H9 (cell line): ENCODE measurements around the gene ACVR1. TPM values are rescaled to one million over a fixed set of nuclear protein-coding genes. Genes with fewer than 3 reads are reported as not detected.

ENCODE experiments used
- DNase-seq: peaks from one replicate; pipeline ENCODE4 v3.0.0-alpha.2; 2017
- H2AFZ ChIP-seq: one replicate; pipeline ENCODE4 v1.6.1; 2013; ENCODE audit warnings: mild to moderate bottlenecking, low read length, control low read depth, moderate library complexity
- H2AK5ac ChIP-seq: 2 replicates; pipeline ENCODE4 v1.6.1; 2013; ENCODE audit warnings: low read length, control low read depth, mixed read lengths; ENCODE audit not compliant: insufficient read length
- H2BK120ac ChIP-seq: one replicate; pipeline ENCODE4 v1.6.1; 2013; ENCODE audit warnings: low read depth, mild to moderate bottlenecking, low read length, control low read depth, inconsistent platforms; ENCODE audit not compliant: poor library complexity, severe bottlenecking
- H2BK12ac ChIP-seq: 2 replicates; pipeline ENCODE4 v1.6.1; 2013; ENCODE audit warnings: low read length, control low read depth, mixed read lengths, low read depth; ENCODE audit not compliant: insufficient read length
- H2BK15ac ChIP-seq: 2 replicates; pipeline ENCODE4 v1.6.1; 2013; ENCODE audit warnings: low read depth, low read length, control low read depth
- H2BK20ac ChIP-seq: one replicate; pipeline ENCODE4 v1.6.1; 2013; ENCODE audit warnings: low read depth, mild to moderate bottlenecking, low read length, control low read depth, inconsistent platforms; ENCODE audit not compliant: poor library complexity, severe bottlenecking
- H2BK5ac ChIP-seq: 2 replicates; pipeline ENCODE4 v1.6.1; 2013; ENCODE audit warnings: low read length, control low read depth, mixed read lengths; ENCODE audit not compliant: insufficient read length
- H3K14ac ChIP-seq: 2 replicates; pipeline ENCODE4 v1.6.1; 2013; ENCODE audit warnings: low read length, control low read depth; ENCODE audit not compliant: insufficient read depth
- H3K18ac ChIP-seq: 2 replicates; pipeline ENCODE4 v1.6.1; 2013; ENCODE audit warnings: low read depth, mild to moderate bottlenecking, mixed read lengths, low read length, control low read depth; ENCODE audit not compliant: insufficient read length
- H3K23ac ChIP-seq: 2 replicates; pipeline ENCODE4 v1.6.1; 2013; ENCODE audit warnings: low read length, control low read depth, mixed read lengths, low read depth; ENCODE audit not compliant: insufficient read length
- H3K23me2 ChIP-seq: 2 replicates; pipeline ENCODE4 v1.6.1; 2013; ENCODE audit warnings: low read depth, mild to moderate bottlenecking, mixed read lengths, low read length, control low read depth; ENCODE audit not compliant: insufficient read length, poor library complexity, severe bottlenecking
- H3K27ac ChIP-seq: 2 replicates; pipeline ENCODE4 v1.5.1; 2013; ENCODE audit warnings: low read length, control low read depth, mixed read lengths, low read depth; ENCODE audit not compliant: insufficient read length
- H3K27me3 ChIP-seq: 2 replicates; pipeline ENCODE4 v1.6.1; 2013; ENCODE audit warnings: low read length, control low read depth, inconsistent platforms; ENCODE audit not compliant: insufficient read depth
- H3K4ac ChIP-seq: 2 replicates; pipeline ENCODE4 v1.6.1; 2013; ENCODE audit warnings: low read depth, mild to moderate bottlenecking, control low read depth, inconsistent platforms, low read length, moderate library complexity
- H3K4me1 ChIP-seq: 2 replicates; pipeline ENCODE4 v1.6.1; 2013; ENCODE audit warnings: low read length, control low read depth, inconsistent platforms; ENCODE audit not compliant: insufficient read depth
- H3K4me2 ChIP-seq: 2 replicates; pipeline ENCODE4 v1.6.1; 2013; ENCODE audit warnings: low read length, control low read depth, mixed read lengths; ENCODE audit not compliant: insufficient read length, insufficient read depth
- H3K56ac ChIP-seq: 2 replicates; pipeline ENCODE4 v1.6.1; 2013; ENCODE audit warnings: low read depth, mild to moderate bottlenecking, mixed read lengths, low read length, control low read depth; ENCODE audit not compliant: insufficient read length
- H3K79me1 ChIP-seq: 2 replicates; pipeline ENCODE4 v1.6.1; 2013; ENCODE audit warnings: low read depth, mild to moderate bottlenecking, moderate library complexity, low read length, control low read depth, inconsistent platforms; ENCODE audit not compliant: insufficient read depth, poor library complexity, severe bottlenecking
- H3K79me2 ChIP-seq: 2 replicates; pipeline ENCODE4 v1.6.1; 2013; ENCODE audit warnings: low read length, control low read depth, inconsistent platforms; ENCODE audit not compliant: insufficient read depth
- H3K9ac ChIP-seq: 2 replicates; pipeline ENCODE4 v1.6.1; 2013; ENCODE audit warnings: low read length, control low read depth, mixed read lengths; ENCODE audit not compliant: insufficient read length; ENCODE audit errors: extremely low read depth
- H3K9me3 ChIP-seq: one replicate; pipeline ENCODE4 v1.6.1; 2013; ENCODE audit warnings: low read depth, low read length, inconsistent platforms; ENCODE audit not compliant: control insufficient read depth
- H3T11ph ChIP-seq: one replicate; pipeline ENCODE4 v1.6.1; 2013; ENCODE audit warnings: mild to moderate bottlenecking, low read length, control low read depth, inconsistent platforms
- H4K20me1 ChIP-seq: one replicate; pipeline ENCODE4 v1.6.1; 2013; ENCODE audit not compliant: control insufficient read depth, insufficient read length, insufficient read depth
- H4K5ac ChIP-seq: 2 replicates; pipeline ENCODE4 v1.6.1; 2013; ENCODE audit warnings: low read depth, mild to moderate bottlenecking, mixed read lengths, low read length, control low read depth; ENCODE audit not compliant: insufficient read length
- H4K8ac ChIP-seq: replicated peaks from 2 replicates; pipeline ENCODE4 v1.6.1; 2013; ENCODE audit warnings: low read length, control low read depth, mixed read lengths, low read depth; ENCODE audit not compliant: insufficient read length
- H4K91ac ChIP-seq: 2 replicates; pipeline ENCODE4 v1.6.1; 2013; ENCODE audit warnings: low read depth, mild to moderate bottlenecking, moderate library complexity, mixed read lengths, low read length, control low read depth; ENCODE audit not compliant: insufficient read length
- H3K27ac Mint-ChIP-seq, 3 experiments: 2 replicates in 2 of 3; 3 replicates in 1 of 3; pipeline ENCODE4 v1.8.0; 2020 to 2021; ENCODE audit warnings: mixed read lengths in 3 of 3, mild to moderate bottlenecking in 1 of 3, moderate library complexity in 1 of 3
- H3K27me3 Mint-ChIP-seq: 2 replicates; pipeline ENCODE4 v1.8.0; 2021; ENCODE audit warnings: low read depth, mild to moderate bottlenecking, moderate library complexity, mixed read lengths
- H3K36me3 Mint-ChIP-seq, 3 experiments: 2 replicates in 2 of 3; 3 replicates in 1 of 3; pipeline ENCODE4 v1.8.0; 2020 to 2021; ENCODE audit warnings: low read depth in 3 of 3, mixed read lengths in 3 of 3; ENCODE audit not compliant: insufficient read depth in 1 of 3
- H3K4me1 Mint-ChIP-seq, 2 experiments: 2 replicates each; pipeline ENCODE4 v1.8.0; 2020; ENCODE audit warnings: mixed read lengths in 2 of 2
- H3K4me3 Mint-ChIP-seq, 2 experiments: 2 replicates in 1 of 2; 3 replicates in 1 of 2; pipeline ENCODE4 v1.8.0; 2020 to 2021; ENCODE audit warnings: mild to moderate bottlenecking in 2 of 2, mixed read lengths in 2 of 2, moderate library complexity in 1 of 2
- H3K9me3 Mint-ChIP-seq, 2 experiments: 2 replicates in 1 of 2; 3 replicates in 1 of 2; pipeline ENCODE4 v1.8.0; 2020; ENCODE audit warnings: mild to moderate bottlenecking in 2 of 2, mixed read lengths in 2 of 2, moderate library complexity in 1 of 2
- WGBS: extraction: QIAGEN DNeasy Blood & Tissue Kit; methylation state at CpG from one replicate; pipeline ENCODE4 v1.1.7; 2013; ENCODE audit warnings: missing lambda C conversion rate, low lambda C conversion rate, mixed read lengths; ENCODE audit not compliant: insufficient read length; ENCODE audit errors: extremely low coverage; 5-methylcytosine and 5-hydroxymethylcytosine counted together
- total RNA-seq: library from RNA; stranded (reverse); gene quantifications from 2 replicates; pipeline ENCODE4 v1.2.1, GENCODE V29; 2021
- TF ChIP-seq, protein P1 (sequence below): fragments of 200-600 bp; sonication (generic); conservative IDR thresholded peaks from 3 replicates; pipeline ENCODE4 v1.8.0; 2021; ENCODE audit warnings: antibody characterized with exemption, mild to moderate bottlenecking

Gene ACVR1
- total RNA-seq, 1 experiment from 2014 or later, result 21.2 TPM

DNA sequence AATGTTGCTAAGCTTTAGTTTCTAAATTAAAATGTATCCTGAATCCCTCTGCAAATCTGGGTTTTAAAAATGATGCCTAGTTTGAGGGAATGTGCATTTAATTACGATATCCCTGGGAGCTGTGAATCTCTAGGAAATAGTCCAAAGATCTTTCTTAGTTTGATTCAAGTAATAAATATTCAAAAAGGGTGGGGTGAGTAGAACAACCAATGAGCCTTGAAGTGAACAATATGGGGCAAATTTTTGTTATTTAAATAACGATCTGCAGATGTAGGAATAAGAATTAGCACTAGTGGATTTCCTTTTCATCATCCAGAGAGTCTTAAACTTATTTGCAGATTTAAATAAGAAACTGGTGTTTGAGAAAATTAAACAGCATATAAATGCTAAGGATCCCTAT lies 106.3 kb downstream of the ACVR1 start:
- no peak overlapping the region for H3K23ac ChIP-seq
- WGBS, result no CpG with 5 or more reads among the region's 2 CpGs
- Mint-ChIP-seq H3K9me3 (no peaks in the 10 kb centered on the region), H3K4me3 (no peak overlapping the region), H3K4me1 (peaks cover 6 to 14% of the 10 kb centered on the region in 2 experiments; a peak in 3 of 4 replicates), H3K27me3 (no peaks in the 10 kb centered on the region), H3K36me3 (peaks cover 5 to 43% (median 31%) of the 10 kb centered on the region in 3 experiments; a peak in 5 of 7 replicates), H3K27ac (no peak overlapping the region)
- no peak overlapping the region for H4K5ac ChIP-seq
- TF ChIP-seq, protein P1, sequence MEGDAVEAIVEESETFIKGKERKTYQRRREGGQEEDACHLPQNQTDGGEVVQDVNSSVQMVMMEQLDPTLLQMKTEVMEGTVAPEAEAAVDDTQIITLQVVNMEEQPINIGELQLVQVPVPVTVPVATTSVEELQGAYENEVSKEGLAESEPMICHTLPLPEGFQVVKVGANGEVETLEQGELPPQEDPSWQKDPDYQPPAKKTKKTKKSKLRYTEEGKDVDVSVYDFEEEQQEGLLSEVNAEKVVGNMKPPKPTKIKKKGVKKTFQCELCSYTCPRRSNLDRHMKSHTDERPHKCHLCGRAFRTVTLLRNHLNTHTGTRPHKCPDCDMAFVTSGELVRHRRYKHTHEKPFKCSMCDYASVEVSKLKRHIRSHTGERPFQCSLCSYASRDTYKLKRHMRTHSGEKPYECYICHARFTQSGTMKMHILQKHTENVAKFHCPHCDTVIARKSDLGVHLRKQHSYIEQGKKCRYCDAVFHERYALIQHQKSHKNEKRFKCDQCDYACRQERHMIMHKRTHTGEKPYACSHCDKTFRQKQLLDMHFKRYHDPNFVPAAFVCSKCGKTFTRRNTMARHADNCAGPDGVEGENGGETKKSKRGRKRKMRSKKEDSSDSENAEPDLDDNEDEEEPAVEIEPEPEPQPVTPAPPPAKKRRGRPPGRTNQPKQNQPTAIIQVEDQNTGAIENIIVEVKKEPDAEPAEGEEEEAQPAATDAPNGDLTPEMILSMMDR, result no peak
- no peaks in the 10 kb centered on the region for H4K20me1 ChIP-seq
- H3T11ph ChIP-seq, result no peak overlapping the region
- H3K9me3 ChIP-seq, result no peaks in the 10 kb centered on the region
- no peak overlapping the region for H2AK5ac ChIP-seq
- no peaks in the 10 kb centered on the region for H3K79me1 ChIP-seq
- no peaks in the 10 kb centered on the region for H3K79me2 ChIP-seq
- H4K8ac ChIP-seq, result no peak overlapping the region
- H3K4ac ChIP-seq, result no peak overlapping the region
- no peak overlapping the region for H2BK12ac ChIP-seq
- no peak overlapping the region for H3K56ac ChIP-seq
- no peak overlapping the region for H3K4me2 ChIP-seq
- no peaks in the 10 kb centered on the region for H3K27me3 ChIP-seq
- H3K27ac ChIP-seq, result no peak overlapping the region
- H2BK120ac ChIP-seq, result no peak overlapping the region
- no peaks in the 10 kb centered on the region for H3K23me2 ChIP-seq
- no peak overlapping the region for H4K91ac ChIP-seq
- H2BK20ac ChIP-seq, result no peak overlapping the region
- no peak overlapping the region for H3K14ac ChIP-seq
- DNase-seq, result no peak
- H2BK5ac ChIP-seq, result no peak overlapping the region
- H2BK15ac ChIP-seq, result no peak overlapping the region
- H3K9ac ChIP-seq, result no peak overlapping the region
- H3K4me1 ChIP-seq, result 0 out of 2 replicates have a peak, but pooled peaks cover 3% of the 10 kb centered on the region
- no peak overlapping the region for H3K18ac ChIP-seq
- H2AFZ ChIP-seq, result no peak overlapping the region
